GM12864 (cell line): ENCODE measurements around the gene MOCS2.

Experiments used
- DNase-seq: peaks from one replicate; pipeline ENCODE4 v3.0.0-alpha.2; 2011; ENCODE audit warnings: low read depth
- H3K4me3 ChIP-seq: 2 replicates; pipeline ENCODE4 v1.5.1; 2011; ENCODE audit warnings: mild to moderate bottlenecking, low read depth, low read length, control low read depth
- TF ChIP-seq, protein P1 (sequence below): IDR thresholded peaks from 2 replicates; pipeline ENCODE4 v1.5.1; 2011; ENCODE audit warnings: low read depth, mild to moderate bottlenecking, moderate library complexity, low read length, control low read depth, inconsistent platforms; ENCODE audit errors: missing control alignments

The MOCS2 gene

DNA sequence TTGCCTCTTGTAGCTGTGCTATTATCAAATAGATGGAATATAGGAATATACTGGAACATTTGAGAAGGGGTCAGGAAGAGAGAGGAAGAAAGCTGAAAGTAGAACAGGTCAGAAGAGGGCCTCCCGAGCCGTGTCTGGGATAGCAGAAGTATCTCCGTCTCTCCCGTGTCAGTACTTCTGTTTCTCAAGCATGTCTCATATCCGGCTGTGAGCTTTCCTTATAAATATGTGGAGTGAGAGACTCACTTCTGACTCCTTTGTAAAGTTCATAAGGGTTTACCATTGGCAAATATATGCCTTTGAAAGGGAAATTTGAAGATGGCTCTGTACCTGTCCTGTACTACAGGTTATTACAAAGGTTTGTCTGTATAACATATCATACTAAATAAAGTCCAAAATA, 50.3 kb downstream of the MOCS2 start:
- no peak for DNase-seq
- no peak overlapping the region for H3K4me3 ChIP-seq
- TF ChIP-seq, protein P1, sequence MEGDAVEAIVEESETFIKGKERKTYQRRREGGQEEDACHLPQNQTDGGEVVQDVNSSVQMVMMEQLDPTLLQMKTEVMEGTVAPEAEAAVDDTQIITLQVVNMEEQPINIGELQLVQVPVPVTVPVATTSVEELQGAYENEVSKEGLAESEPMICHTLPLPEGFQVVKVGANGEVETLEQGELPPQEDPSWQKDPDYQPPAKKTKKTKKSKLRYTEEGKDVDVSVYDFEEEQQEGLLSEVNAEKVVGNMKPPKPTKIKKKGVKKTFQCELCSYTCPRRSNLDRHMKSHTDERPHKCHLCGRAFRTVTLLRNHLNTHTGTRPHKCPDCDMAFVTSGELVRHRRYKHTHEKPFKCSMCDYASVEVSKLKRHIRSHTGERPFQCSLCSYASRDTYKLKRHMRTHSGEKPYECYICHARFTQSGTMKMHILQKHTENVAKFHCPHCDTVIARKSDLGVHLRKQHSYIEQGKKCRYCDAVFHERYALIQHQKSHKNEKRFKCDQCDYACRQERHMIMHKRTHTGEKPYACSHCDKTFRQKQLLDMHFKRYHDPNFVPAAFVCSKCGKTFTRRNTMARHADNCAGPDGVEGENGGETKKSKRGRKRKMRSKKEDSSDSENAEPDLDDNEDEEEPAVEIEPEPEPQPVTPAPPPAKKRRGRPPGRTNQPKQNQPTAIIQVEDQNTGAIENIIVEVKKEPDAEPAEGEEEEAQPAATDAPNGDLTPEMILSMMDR, result no peak

DNA sequence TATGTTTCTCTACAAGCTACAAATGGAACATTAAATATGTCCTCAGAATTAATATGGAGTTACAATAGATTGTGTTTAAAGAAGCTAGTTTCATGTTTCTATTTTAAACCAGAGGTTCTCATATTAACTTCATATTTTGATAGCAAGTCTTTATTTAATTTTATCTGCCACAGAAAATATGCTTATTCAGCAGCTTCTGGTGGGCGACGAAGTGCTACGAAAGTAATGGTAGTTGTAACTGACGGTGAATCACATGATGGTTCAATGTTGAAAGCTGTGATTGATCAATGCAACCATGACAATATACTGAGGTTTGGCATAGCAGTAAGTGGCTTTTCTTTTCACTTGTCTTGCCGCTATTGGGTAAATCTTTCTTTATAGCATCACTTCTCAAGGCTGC, 54.2 kb downstream of the MOCS2 start:
- H3K4me3 ChIP-seq, result no peak overlapping the region
- TF ChIP-seq, protein P1, result no peak

DNA sequence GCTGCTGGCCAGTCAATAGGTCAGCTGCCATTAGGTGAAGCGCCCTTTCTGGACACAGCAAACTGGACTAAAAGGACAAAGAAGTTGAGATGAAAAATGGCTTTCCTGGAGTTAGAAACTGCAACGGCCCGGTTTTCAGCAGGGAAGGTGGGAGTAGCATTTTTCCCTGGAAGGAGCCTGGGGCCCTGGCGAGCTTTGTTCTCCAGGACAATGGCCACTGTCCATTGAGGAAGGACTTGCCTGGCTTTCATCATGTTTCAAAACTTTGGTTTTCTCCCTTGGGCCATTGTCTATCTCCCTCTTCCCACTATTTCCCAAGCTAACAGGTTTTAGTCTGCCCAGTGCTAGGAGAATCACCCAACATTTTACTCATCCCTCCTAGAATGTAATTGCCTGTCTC, 56.2 kb downstream of the MOCS2 start:
- no peak overlapping the region for H3K4me3 ChIP-seq
- TF ChIP-seq, protein P1, result no peak
- DNase-seq, result no peak

More for the DNA sequence above, 54.2 kb downstream of the MOCS2 start:
- DNase-seq, result no peak

DNA sequence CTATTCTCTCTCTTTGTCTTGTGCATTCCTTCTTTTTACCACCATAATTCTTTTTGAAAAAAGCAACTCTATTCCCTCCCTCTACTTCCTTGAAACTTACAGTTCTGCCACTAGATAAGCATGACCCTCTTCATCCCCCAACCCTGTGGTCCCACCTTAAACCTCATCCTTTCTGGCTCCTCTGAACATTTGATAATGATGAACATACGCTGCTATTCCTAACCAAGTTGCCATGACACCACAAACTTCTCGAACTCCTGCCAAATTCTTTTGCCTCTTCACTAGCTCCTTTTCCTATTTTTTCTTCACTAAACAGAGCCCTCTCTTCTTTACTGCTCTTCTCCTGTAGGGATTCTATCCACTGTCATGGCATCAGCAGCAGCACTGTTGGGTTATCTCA, 57.1 kb downstream of the MOCS2 start:
- DNase-seq, result no peak
- no peak overlapping the region for H3K4me3 ChIP-seq
- TF ChIP-seq, protein P1, result no peak

DNA sequence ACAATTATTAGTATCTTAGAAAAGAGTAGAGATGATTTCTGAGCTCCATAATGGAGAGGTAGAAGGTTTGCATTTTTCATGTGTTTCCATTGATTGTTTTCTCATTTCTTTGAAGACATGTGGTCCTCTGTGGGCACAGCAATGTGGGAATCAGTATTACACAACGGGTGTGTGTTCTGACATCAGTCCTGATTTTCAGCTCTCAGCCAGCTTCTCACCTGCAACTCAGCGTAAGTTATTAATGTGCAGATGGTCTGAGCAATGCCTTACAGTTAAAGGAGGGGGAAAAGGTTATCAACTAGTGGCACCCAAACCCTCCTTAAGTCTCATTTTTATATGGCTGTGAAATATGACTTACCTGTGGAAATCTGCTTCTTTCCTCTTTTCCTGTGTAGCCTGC, 61.3 kb downstream of the MOCS2 start:
- TF ChIP-seq, protein P1, result no peak
- no peak overlapping the region for H3K4me3 ChIP-seq
- DNase-seq, result no peak
